ENCODE measurements around the gene NPR3.

- TF ChIP-seq POLR2A (IDR thresholded peaks at IDR 0.05) = no peak
- no peak for TF ChIP-seq CTCF (IDR thresholded peaks at IDR 0.05)
These were observed 24.4 kb downstream of the NPR3 start for GRCh38 chr5:32735512-32735911.

All from thyroid gland (tissue), 4 donors.